WI38 (cell line): Measurements from ENCODE around the gene THRB.

Source experiments
- H3K4me3 ChIP-seq: 2 replicates; pipeline ENCODE4 v1.5.1; 2011; ENCODE audit warnings: low read depth, mild to moderate bottlenecking, control low read depth, low read length
- CTCF ChIP-seq: IDR thresholded peaks from 2 replicates; pipeline ENCODE4 v1.5.1; 2012; ENCODE audit warnings: low read depth, mild to moderate bottlenecking, control low read depth, low read length

Gene THRB

GRCh38 chr3:24135280-24135679 lies 359.4 kb downstream of the THRB start:
- no peak overlapping the region for H3K4me3 ChIP-seq
- no peak for TF ChIP-seq CTCF

GRCh38 chr3:24133942-24134341 lies 360.7 kb downstream of the THRB start:
- no peak for TF ChIP-seq CTCF
- no peak overlapping the region for H3K4me3 ChIP-seq

GRCh38 chr3:24133436-24133835 lies 361.2 kb downstream of the THRB start:
- H3K4me3 ChIP-seq, result no peak overlapping the region
- no peak for TF ChIP-seq CTCF

GRCh38 chr3:24129549-24129948 lies 365.1 kb downstream of the THRB start:
- TF ChIP-seq CTCF, result no peak
- H3K4me3 ChIP-seq, result no peak overlapping the region

GRCh38 chr3:24128199-24129005 lies 366.2 kb downstream of the THRB start:
- no peak for TF ChIP-seq CTCF
- H3K4me3 ChIP-seq, result no peak overlapping the region

GRCh38 chr3:24123596-24123995 lies 371.1 kb downstream of the THRB start:
- no peak for TF ChIP-seq CTCF

GRCh38 chr3:24120434-24120833 lies 374.2 kb downstream of the THRB start:
- H3K4me3 ChIP-seq, result no peak overlapping the region
- no peak for TF ChIP-seq CTCF

More at GRCh38 chr3:24123596-24123995, 371.1 kb downstream of the THRB start:
- H3K4me3 ChIP-seq, result no peak overlapping the region
